Endothelial cell of umbilical vein (primary cell): ENCODE results near the gene FAM53A. TPM values are rescaled to one million over a fixed set of nuclear protein-coding genes. Genes with fewer than 3 reads are reported as not detected.
A peak's percentile ranks its signal among the peaks of the same experiment; 100 is the strongest.

Experiments
- BruUV-seq: library from RNA; stranded (reverse); fragments of 400-500 nt; replicated peaks from 2 replicates; lab custom pipeline; 2021; lab: Mats Ljungman, UMichigan
- CTCF ChIA-PET: fragments of 300-600, 350-600 bp; sonication (Branson Sonifier 250); formaldehyde crosslinking; loops from one replicate; lab custom pipeline; 2021; ENCODE audit warnings: antibody characterized with exemption, inconsistent platforms; lab: Charles Lee
- POLR2A ChIA-PET: fragments of 300-600, 350-600 bp; sonication (Branson Sonifier 250); formaldehyde crosslinking; loops from one replicate; lab custom pipeline; 2021; ENCODE audit warnings: antibody characterized with exemption, inconsistent platforms; lab: Charles Lee
- DNase-seq: peaks from one replicate; pipeline ENCODE4 v3.0.0-alpha.2; 2011; ENCODE audit warnings: low read depth, low spot score
- FAIRE-seq: peaks from 2 replicates; lab custom pipeline; 2011; peaks lifted over from hg19 to GRCh38; lab: Jason Lieb, UNC
- H2AFZ ChIP-seq: 2 replicates; pipeline ENCODE4 v1.6.0; 2012; ENCODE audit warnings: low read depth, low read length, control low read depth, inconsistent platforms
- H3K27ac ChIP-seq: 2 replicates; pipeline ENCODE4 v1.5.1; 2011; ENCODE audit warnings: low read depth, mild to moderate bottlenecking, control low read depth, low read length, moderate library complexity; ENCODE audit not compliant: insufficient read depth
- H3K27me3 ChIP-seq, 2 experiments: 2 replicates each; pipeline versions ENCODE4 v1.6.0 to v1.6.1; 2011; ENCODE audit warnings: low read length in 2 of 2, mixed read lengths in 1 of 2; ENCODE audit not compliant: control insufficient read depth in 2 of 2, insufficient read depth in 2 of 2
- H3K36me3 ChIP-seq, 2 experiments: 2 replicates in 1 of 2; 3 replicates in 1 of 2; pipeline ENCODE4 v1.5.1; 2011; ENCODE audit warnings: low read length in 2 of 2, mild to moderate bottlenecking in 1 of 2, moderate library complexity in 1 of 2; ENCODE audit not compliant: control insufficient read depth in 2 of 2, insufficient read depth in 2 of 2; ENCODE audit errors: extremely low read depth in 1 of 2
- H3K4me1 ChIP-seq: 3 replicates; pipeline ENCODE4 v1.5.1; 2011; ENCODE audit warnings: mild to moderate bottlenecking, low read length; ENCODE audit not compliant: control insufficient read depth, insufficient read depth; ENCODE audit errors: extremely low read depth
- H3K4me2 ChIP-seq: 2 replicates; pipeline ENCODE4 v1.6.1; 2011; ENCODE audit warnings: low read length, control low read depth, mixed read lengths; ENCODE audit not compliant: insufficient read depth
- H3K4me3 ChIP-seq, 3 experiments: fragments of 200-600 bp in 1 of 3; sonication (generic), shearing (Covaris generic) in 1 of 3; replicated peaks in 1 of 3; 2 replicates each; pipeline ENCODE4 v1.5.1; 2011 to 2016; ENCODE audit warnings: control low read depth in 3 of 3, low read length in 3 of 3, mild to moderate bottlenecking in 2 of 3, inconsistent platforms in 1 of 3, low read depth in 1 of 3, moderate library complexity in 1 of 3; ENCODE audit not compliant: insufficient read depth in 1 of 3
- H3K79me2 ChIP-seq: 2 replicates; pipeline ENCODE4 v1.6.0; 2012; ENCODE audit warnings: low read length, inconsistent platforms; ENCODE audit not compliant: control insufficient read depth, insufficient read depth
- H3K9ac ChIP-seq: replicated peaks from 2 replicates; pipeline ENCODE3; 2011; ENCODE audit warnings: low read length, control low read depth; ENCODE audit not compliant: insufficient read depth; ENCODE audit errors: extremely low read depth
- H3K9me1 ChIP-seq: replicated peaks from 3 replicates; pipeline ENCODE4 v1.6.0; 2011; ENCODE audit warnings: mild to moderate bottlenecking, low read length; ENCODE audit not compliant: control insufficient read depth, insufficient read depth; ENCODE audit errors: extremely low read depth
- H3K9me3 ChIP-seq: replicated peaks from 2 replicates; pipeline ENCODE4 v1.5.1; 2012; ENCODE audit warnings: low read length, inconsistent platforms; ENCODE audit not compliant: control insufficient read depth, insufficient read depth
- H4K20me1 ChIP-seq: replicated peaks from 2 replicates; pipeline ENCODE3; 2011; ENCODE audit warnings: mild to moderate bottlenecking, low read length; ENCODE audit not compliant: control insufficient read depth, insufficient read depth; ENCODE audit errors: extremely low read depth
- CTCF ChIP-seq, 2 donors: IDR thresholded peaks; 1 replicate in 1 of 2; 2 replicates in 1 of 2; pipeline ENCODE4 v1.5.1; 2011; ENCODE audit warnings: low read length in 2 of 2, mild to moderate bottlenecking in 2 of 2, moderate library complexity in 2 of 2, control low read depth in 1 of 2, inconsistent platforms in 1 of 2, low read depth in 1 of 2; ENCODE audit not compliant: insufficient read depth in 1 of 2; ENCODE audit errors: extremely low read depth in 1 of 2
- EZH2 ChIP-seq: IDR thresholded peaks from 2 replicates; pipeline ENCODE4 v1.6.1; 2012; ENCODE audit warnings: borderline replicate concordance, low read depth, mild to moderate bottlenecking, moderate library complexity, low read length, inconsistent platforms; ENCODE audit not compliant: severe bottlenecking
- MAX ChIP-seq: IDR thresholded peaks from 2 replicates; pipeline ENCODE4 v1.6.1; 2011; ENCODE audit not compliant: insufficient read depth, insufficient read length
- MYC ChIP-seq: IDR thresholded peaks from one replicate; pipeline ENCODE4 v1.6.1; 2011; ENCODE audit warnings: mild to moderate bottlenecking, low read depth, low read length
- POLR2A ChIP-seq: IDR thresholded peaks from 2 replicates; pipeline ENCODE4 v1.6.1; 2012; ENCODE audit warnings: low read depth, mild to moderate bottlenecking, control low read depth, low read length
- POLR2AphosphoS5 ChIP-seq: IDR thresholded peaks from 2 replicates; pipeline ENCODE4 v1.6.1; 2012; ENCODE audit warnings: low read depth, mild to moderate bottlenecking, control low read depth, low read length, moderate library complexity; ENCODE audit not compliant: insufficient read depth
- dilution Hi-C: fragments of 300-500 bp; cut with MboI; formaldehyde crosslinking; loops from one replicate; pipeline ENCODE4 v1.15.0; 2019; ENCODE audit warnings: low sequenced_read_pairs; ENCODE audit not compliant: extremely low pct_ligation_motif_present
- intact Hi-C: fragments of 100-400 bp; cut with micrococcal nuclease; formaldehyde crosslinking; loops from one replicate; pipeline ENCODE4 v1.10.0; 2022
- polyA plus RNA-seq, 4 experiments: library from polyadenylated mRNA; depleted of rRNA in 3 of 4; stranded (reverse) in 3 of 4; unstranded in 1 of 4; fragments of >200 nt; gene quantifications; 2 replicates each; pipeline versions ENCODE4 v1.2.1 to v1.2.3, GENCODE V29; 2011 to 2012; ENCODE audit warnings: missing spikeins in 1 of 4
- total RNA-seq: library from RNA; stranded (reverse); gene quantifications from 2 replicates; pipeline ENCODE4 v1.2.3, GENCODE V29; 2021

FAM53A gene
- total and polyA plus RNA-seq, 2 donors (not counting 3 experiments of a cell fraction or from before 2014, with no cell fraction given): 1.3 to 1.7 TPM

- CTCF ChIA-PET: interaction anchor here (1.2 to 12.0 kb wide), 3 partner anchors 11 to 60 kb away, joined by 3 to 347 read pairs (median 11); partner anchors contain the start of gene SLBP
- H3K4me1 ChIP-seq: peaks cover 34% of the 10 kb centered on the region
- no peaks in the 10 kb centered on the region for H4K20me1 ChIP-seq
- TF ChIP-seq MAX: no peak
- peak overlapping the region; percentile 10 for H3K27ac ChIP-seq
- peaks cover 2 to 12% of the 10 kb centered on the region in 2 experiments for H3K36me3 ChIP-seq
- H3K27me3 ChIP-seq: no peaks in the 10 kb centered on the region
- H3K79me2 ChIP-seq: peaks cover 66% of the 10 kb centered on the region
- H3K9me1 ChIP-seq: no peaks in the 10 kb centered on the region
- POLR2A ChIA-PET: no interaction called here
- BruUV-seq: no TSS peak
- no peak overlapping the region for H2AFZ ChIP-seq
- DNase-seq (no peak), FAIRE-seq (no peak)
- peak overlapping the region; percentile 43 to 73 (median 68) for H3K4me3 ChIP-seq
- intact Hi-C loops (no loop called here), dilution Hi-C loops (no loop called here)
- no peaks in the 10 kb centered on the region for H3K9me3 ChIP-seq
- H3K4me2 ChIP-seq: peak overlapping the region; percentile 78
- H3K9ac ChIP-seq: peak overlapping the region; percentile 58
Measured at GRCh38 chr4:1722551-1723118, 38.5 kb upstream of the FAM53A start.

- H3K4me3 ChIP-seq: peak overlapping the region; percentile 43 to 73 (median 68)
- H3K79me2 ChIP-seq: peaks cover 67% of the 10 kb centered on the region
- intact Hi-C loops (loop anchor here (1.0 kb wide), 1 partner anchor 10 kb away; the partner anchor contains the start of gene SLBP), dilution Hi-C loops (no loop called here)
- H3K4me2 ChIP-seq: peak overlapping the region; percentile 78
- CTCF ChIA-PET: interaction anchor here (0.9 to 12.0 kb wide), 4 partner anchors 10 to 59 kb away, joined by 3 to 347 read pairs (median 7); partner anchors contain the start of gene SLBP
- H3K27me3 ChIP-seq: no peaks in the 10 kb centered on the region
- H2AFZ ChIP-seq: no peak overlapping the region
- BruUV-seq: no TSS peak
- FAIRE-seq (no peak), DNase-seq (no peak)
- H3K9me3 ChIP-seq: no peaks in the 10 kb centered on the region
- POLR2A ChIA-PET: interaction anchor here (0.6 to 1.3 kb wide), 2 partner anchors 10 to 127 kb away, joined by 5 to 8 read pairs; partner anchors contain the start of gene SLBP
- peaks cover 2 to 17% of the 10 kb centered on the region in 2 experiments for H3K36me3 ChIP-seq
- H3K27ac ChIP-seq: peak overlapping the region; percentile 10
- H3K9ac ChIP-seq: peak overlapping the region; percentile 58
- TF ChIP-seq EZH2 (no peak), POLR2AphosphoS5 (peak; percentile 21), CTCF (IDR thresholded peaks at IDR 0.05; ENCODE audit: extremely low read depth in 1 of 2, insufficient read depth in 1 of 2, low read depth in 1 of 2, low read length in 2 of 2) (no peak), POLR2A (peak; percentile 29), MYC (no peak)
- H3K4me1 ChIP-seq: peaks cover 27% of the 10 kb centered on the region
- no peaks in the 10 kb centered on the region for H3K9me1 ChIP-seq
- H4K20me1 ChIP-seq: no peaks in the 10 kb centered on the region
Measured at GRCh38 chr4:1721666-1722550, 37.8 kb upstream of the FAM53A start.
